Activated B cell treated with CpG ODN at 0.5 μM for 24 hours (primary cell): ENCODE measurements around the gene TEKT4. TPM values are rescaled to one million over a fixed set of nuclear protein-coding genes. Genes with fewer than 3 reads are reported as not detected.

Experiments used
- ATAC-seq: fragments of 200-7000 bp; cut with Tn5 transposase; one replicate; pipeline ENCODE4 v1.10.0; 2021; ENCODE audit warnings: low read depth, mild to moderate bottlenecking, moderate library complexity
- CTCF ChIA-PET: fragments of 350-600 bp; sonication (Branson Sonifier 250); formaldehyde crosslinking; loops from one replicate; lab custom pipeline; 2021; ENCODE audit warnings: antibody characterized with exemption; lab: Charles Lee
- POLR2A ChIA-PET: fragments of 350-600 bp; sonication (Branson Sonifier 250); formaldehyde crosslinking; loops from one replicate; lab custom pipeline; 2021; ENCODE audit warnings: antibody characterized with exemption; lab: Charles Lee
- DNase-seq: peaks from one replicate; pipeline ENCODE4 v3.0.0; 2022
- H3K27ac Mint-ChIP-seq: one replicate; pipeline ENCODE4 v1.8.0; 2020; ENCODE audit warnings: mixed read lengths
- H3K27me3 Mint-ChIP-seq: one replicate; pipeline ENCODE4 v1.8.0; 2021; ENCODE audit warnings: mixed read lengths
- H3K36me3 Mint-ChIP-seq: one replicate; pipeline ENCODE4 v1.8.0; 2021; ENCODE audit warnings: low read depth, mixed read lengths
- H3K4me1 Mint-ChIP-seq: one replicate; pipeline ENCODE4 v1.8.0; 2021; ENCODE audit warnings: mixed read lengths
- H3K4me3 Mint-ChIP-seq: one replicate; pipeline ENCODE4 v1.8.0; 2020; ENCODE audit warnings: mild to moderate bottlenecking, mixed read lengths
- H3K9me3 Mint-ChIP-seq: one replicate; pipeline ENCODE4 v1.8.0; 2020; ENCODE audit warnings: mixed read lengths
- CTCF ChIP-seq: fragments of 200-600 bp; IDR thresholded peaks from one replicate; pipeline ENCODE4 v1.8.0; 2022; ENCODE audit warnings: antibody characterized with exemption, mild to moderate bottlenecking
- intact Hi-C: fragments of 100-400 bp; cut with micrococcal nuclease; formaldehyde crosslinking; loops from one replicate; pipeline ENCODE4 v1.15.1; 2024
- total RNA-seq: library from RNA; stranded (reverse); gene quantifications from 2 replicates; pipeline ENCODE4 v1.2.3, GENCODE V29; 2022

TEKT4 gene
- total RNA-seq, 1 donor from 2014 or later: not detected

DNA sequence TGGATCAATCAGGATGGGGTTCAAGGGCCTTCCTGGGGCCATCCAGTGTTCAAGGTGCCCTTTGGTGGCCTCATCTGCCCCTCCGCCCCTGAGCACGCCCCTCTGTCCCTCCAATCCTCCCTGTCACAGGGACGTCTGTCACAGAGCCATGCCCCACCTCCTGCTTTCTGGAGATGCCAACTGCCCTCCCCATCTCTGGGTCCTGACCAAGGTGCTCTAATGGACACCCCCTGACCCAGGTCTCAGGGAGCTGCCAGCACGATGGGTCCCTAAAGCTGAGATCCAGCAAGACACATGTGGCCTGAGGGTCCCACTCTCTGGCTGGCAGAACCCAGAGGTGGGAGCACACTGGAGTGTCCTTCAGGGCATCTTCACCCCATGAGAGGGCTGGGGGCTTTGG, 2.1 kb upstream of the TEKT4 start:
- no peak for ATAC-seq
- no peak for TF ChIP-seq CTCF
- H3K27me3 Mint-ChIP-seq: peaks cover 12% of the 10 kb centered on the region
- POLR2A ChIA-PET: no interaction called here
- no peaks in the 10 kb centered on the region for H3K9me3 Mint-ChIP-seq
- H3K4me3 Mint-ChIP-seq: no peak overlapping the region
- intact Hi-C loops: no loop called here
- DNase-seq: no peak
- no peaks in the 10 kb centered on the region for H3K36me3 Mint-ChIP-seq
- H3K27ac Mint-ChIP-seq: no peak overlapping the region
- CTCF ChIA-PET: no interaction called here
- no peaks in the 10 kb centered on the region for H3K4me1 Mint-ChIP-seq

- Mint-ChIP-seq H3K9me3 (no peaks in the 10 kb centered on the region), H3K27me3 (peaks cover 6% of the 10 kb centered on the region), H3K27ac (no peak overlapping the region), H3K4me1 (no peaks in the 10 kb centered on the region), H3K36me3 (no peaks in the 10 kb centered on the region), H3K4me3 (no peak overlapping the region)
- DNase-seq (no peak), ATAC-seq (no peak)
- ChIA-PET CTCF (no interaction called here), POLR2A (no interaction called here)
- TF ChIP-seq CTCF: no peak
- intact Hi-C loops: no loop called here
These were observed 1.4 kb upstream of the TEKT4 start for GRCh38 chr2:94869552-94870439.

DNA sequence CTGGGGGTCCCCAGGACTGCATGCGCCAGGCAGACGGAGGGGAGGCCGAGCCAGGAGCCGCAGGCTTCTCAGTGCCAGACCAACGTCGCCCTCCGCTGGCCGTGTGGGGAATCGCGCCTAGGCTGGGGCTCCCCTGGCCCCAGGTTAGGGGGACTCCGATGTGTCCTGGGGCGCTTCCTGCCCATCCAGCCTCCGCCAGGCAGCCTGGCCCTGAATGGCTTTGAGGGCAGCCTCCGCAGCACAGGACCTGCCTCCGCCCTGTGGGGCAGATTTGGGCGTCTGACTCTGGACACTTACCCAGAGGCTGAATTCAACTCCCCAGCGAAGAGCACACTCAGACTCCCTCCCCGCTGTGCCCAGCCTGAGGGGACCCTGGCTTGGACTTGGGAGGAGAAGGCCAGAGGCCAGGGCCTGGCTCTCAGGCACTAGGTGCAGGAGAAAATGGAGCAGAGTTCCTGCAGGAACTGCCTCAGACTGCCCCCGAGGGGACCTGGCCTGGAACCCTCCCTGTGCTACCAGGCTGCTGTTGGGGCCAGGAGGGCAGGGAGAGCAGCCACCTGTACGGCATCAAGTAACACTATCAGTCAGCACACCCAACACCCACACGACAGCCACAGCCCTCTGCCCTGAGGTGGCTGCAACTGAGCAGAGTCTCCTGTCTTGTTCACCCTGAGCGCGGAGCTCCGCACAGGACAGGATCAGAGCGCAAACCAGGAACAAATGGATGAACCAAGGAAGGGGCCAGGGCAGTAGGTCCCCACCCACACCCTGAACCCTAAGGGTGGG, 597 bp upstream of the TEKT4 start:
- DNase-seq (no peak), ATAC-seq (no peak)
- CTCF ChIA-PET: no interaction called here
- TF ChIP-seq CTCF: no peak
- Mint-ChIP-seq H3K27me3 (peaks cover 6% of the 10 kb centered on the region), H3K27ac (no peak overlapping the region), H3K36me3 (no peaks in the 10 kb centered on the region), H3K4me3 (no peak overlapping the region), H3K4me1 (no peaks in the 10 kb centered on the region), H3K9me3 (no peaks in the 10 kb centered on the region)
- POLR2A ChIA-PET: no interaction called here
- intact Hi-C loops: no loop called here

DNA sequence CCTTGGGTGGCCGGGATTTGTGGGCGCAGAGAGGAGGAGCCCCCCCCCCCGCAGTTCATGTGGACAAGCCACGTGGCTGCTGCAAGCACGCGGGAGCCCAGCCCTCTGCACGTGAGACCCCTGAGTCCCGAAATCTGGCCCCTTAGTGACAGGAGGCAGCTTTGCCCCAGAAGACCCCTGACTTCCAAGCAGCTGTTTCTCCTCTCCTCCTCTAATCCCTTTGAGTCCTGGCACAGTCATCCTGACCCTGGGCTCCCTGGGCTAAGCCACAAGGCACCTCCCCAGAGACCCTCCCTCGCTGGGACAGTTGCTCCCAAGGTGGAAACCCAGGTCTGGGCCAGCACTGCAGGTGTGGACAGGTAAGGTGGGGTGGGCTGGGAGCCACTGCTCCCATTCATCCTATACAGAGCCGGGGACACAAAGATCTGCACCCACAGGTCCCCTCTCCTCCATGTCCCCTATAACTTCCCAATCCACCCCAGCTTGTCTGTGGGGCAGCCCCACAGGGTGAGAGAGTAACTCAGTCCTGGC, 923 bp downstream of the TEKT4 start:
- CTCF ChIA-PET: no interaction called here
- no peaks in the 10 kb centered on the region for H3K9me3 Mint-ChIP-seq
- intact Hi-C loops: no loop called here

More for the DNA sequence above, 923 bp downstream of the TEKT4 start:
- no peak for DNase-seq
- H3K36me3 Mint-ChIP-seq: no peaks in the 10 kb centered on the region
- no peak for ATAC-seq
- no peak overlapping the region for H3K4me3 Mint-ChIP-seq
- POLR2A ChIA-PET: no interaction called here
- H3K27me3 Mint-ChIP-seq: peaks cover 6% of the 10 kb centered on the region
- TF ChIP-seq CTCF: no peak
- H3K27ac Mint-ChIP-seq: no peak overlapping the region
- no peaks in the 10 kb centered on the region for H3K4me1 Mint-ChIP-seq
